NCI-H345 treated with DMSO at 0.1 percent for 48 hours (cell line): ENCODE results near the gene HINT1.
"Not testable (repeated sequence)": the region's sequence is repeated elsewhere in the genome, so short reads cannot be mapped to it uniquely, and the experiment has no call there.

ENCODE experiments used
- DNase-seq: peaks from one replicate; lab custom pipeline; 2025; ENCODE audit not compliant: unreplicated experiment; lab: John Stamatoyannopoulos, UW

The HINT1 gene

DNA sequence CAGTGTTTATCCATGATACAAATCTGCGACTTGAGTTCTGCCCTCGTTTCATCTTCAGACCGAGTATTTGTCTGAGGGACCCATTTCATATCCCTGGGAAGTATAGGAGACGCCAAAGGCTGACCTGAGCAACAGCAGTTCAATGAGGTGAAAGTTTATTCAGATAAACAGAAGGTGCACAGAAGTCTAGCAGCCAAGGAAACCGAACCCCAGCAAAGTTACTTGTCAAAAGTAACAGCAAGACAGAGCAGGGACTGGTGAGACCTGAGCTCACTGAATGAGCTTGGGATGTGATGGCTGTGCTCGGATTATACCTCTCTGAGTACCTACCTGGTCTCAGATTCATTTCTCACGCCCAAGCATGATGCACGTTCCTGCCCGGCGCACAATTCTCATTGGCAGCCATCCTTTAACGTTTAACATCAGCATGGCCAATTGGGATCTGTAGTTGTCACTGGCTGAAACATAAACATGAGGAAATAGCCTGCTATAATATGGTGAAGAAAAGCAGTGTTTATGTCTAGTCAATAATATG, 6.3 kb upstream of the HINT1 start:
- DNase-seq: no peak

DNA sequence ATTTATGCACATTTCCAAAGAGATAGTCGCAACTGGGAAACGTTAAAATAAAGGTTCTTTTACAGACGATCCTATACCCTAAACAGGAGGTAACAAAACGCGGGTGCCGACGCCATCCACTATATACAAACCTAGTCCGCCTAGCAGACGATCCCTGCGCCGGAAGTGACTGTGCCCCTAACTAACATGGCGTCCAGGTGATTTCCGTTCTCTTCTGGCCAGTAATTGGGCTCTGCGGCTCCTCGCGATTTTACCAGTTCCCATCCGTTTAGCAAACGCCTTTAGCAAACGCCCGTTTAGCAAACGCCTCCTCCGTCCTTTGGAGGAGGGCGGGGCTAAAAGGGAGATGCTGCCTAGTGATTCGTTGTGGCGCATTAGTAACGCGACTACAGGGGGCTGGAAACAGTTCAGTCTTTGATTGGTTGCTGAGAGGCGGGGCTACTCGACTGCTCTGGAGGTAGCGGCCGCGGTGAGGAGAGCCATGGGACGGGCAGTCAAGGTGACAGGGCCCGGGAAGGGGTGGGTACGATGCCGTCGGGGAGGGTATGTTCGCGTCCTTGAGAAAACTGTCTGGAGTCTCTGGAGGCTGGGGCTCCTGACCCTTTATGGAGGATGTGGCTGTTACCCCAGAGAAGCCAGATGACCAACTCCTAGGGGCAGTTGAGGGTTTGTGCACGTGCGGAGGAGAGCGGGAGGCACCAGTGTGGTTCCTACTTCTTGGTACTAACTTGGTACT, 5.7 kb upstream of the HINT1 start, which contains the start of gene LYRM7:
Gene LYRM7, plus strand, starts transcription at position 405 of the 736 bp plus-strand sequence. Its CDS starts 77 bp downstream, at position 482.
- DNase-seq: peak; percentile 96

DNA sequence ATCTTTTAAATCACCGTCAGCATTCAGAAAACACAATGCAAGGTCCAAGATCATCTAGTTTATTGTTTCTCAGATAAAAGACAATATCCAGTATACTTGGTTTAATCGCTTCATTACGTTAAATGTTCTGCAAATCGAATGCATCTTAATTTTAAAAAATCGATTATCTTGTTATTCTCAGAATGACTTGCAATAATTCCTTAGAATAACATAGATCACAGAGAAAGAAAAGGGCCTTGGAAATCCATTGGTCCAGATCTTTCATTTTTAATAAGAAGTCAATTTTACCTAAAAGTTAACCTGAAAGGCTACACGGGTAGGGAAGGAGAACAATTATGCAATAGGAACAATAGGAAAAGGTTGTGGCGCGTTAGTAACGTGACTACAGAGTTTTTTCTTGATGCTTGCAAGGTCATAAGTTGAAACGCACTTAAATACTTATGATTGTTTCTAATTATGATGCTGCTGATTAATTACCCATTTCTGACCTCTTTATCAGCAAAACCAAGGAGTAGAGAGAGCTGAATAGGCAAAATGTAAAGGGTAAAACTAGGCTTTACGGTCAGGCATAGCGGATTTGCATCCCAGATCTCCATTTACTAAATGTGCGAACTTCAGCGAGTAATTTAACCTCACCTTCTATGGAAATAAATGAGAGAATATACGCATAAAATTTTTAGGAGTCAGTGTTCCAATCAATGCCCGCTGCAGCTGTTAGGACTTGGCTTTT, 4.9 kb upstream of the HINT1 start:
- no peak for DNase-seq

DNA sequence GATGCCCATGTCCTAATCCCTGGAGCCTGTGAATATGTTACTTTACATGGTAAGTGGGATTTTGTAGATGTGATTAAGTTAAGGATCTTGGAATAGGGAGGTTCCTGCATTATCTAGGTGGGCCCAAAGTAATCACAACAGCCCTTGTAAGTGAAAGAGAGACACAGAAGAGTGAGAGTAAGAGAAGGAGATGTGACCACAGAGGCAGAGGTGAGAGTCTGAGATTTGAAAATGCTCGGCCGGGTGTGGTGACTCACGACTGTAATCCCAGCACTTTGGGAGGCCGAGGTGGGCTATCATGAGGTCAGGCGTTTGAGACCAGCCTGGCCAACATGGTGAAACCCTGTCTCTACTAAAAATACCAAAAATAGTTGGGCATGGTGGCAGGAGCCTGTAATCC, 2.6 kb upstream of the HINT1 start:
- DNase-seq: no peak

GRCh38 chr5:131164191-131165118, 601 bp downstream of the HINT1 start:
- no peak for DNase-seq

DNA sequence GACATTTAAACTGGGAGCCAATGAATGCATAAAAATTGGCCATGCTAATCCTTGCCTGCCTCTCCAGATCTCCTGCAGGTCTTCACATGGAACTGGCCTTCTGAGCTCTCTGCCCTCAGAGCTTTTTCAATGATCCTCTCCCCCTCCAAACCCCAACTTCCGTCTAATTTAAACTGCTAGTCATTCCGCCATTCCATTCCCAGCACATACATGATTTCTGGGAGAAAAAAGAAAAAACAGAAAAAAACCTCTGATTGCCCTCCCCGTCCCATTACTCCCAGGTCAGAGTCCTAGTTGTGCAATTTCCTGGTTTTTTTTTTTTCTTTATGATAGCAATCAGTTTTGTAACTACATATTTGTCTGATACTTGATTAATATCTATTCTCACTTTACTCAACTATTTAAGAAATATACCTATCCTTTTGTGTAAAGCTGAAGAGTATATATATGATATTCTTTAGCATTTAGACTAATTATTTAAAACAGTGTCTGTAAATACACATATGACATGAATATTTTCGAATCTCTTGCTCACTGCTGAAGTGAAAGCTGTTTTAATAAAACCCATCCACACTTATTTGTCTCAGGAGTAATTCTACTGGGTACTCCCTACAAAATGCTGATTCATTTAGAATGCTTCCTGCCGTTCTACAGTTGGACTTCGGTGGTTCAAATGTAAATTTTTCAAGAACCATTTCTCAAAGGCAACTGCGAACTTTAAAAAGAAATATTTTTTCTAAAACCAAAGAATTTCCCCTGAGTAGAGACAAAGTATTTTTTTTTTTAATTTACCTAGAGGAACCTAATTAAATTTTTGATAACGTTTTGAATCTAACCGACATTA, 1.6 kb downstream of the HINT1 start:
- DNase-seq: no peak

- no peak for DNase-seq
Observed at GRCh38 chr5:131160134-131160533, 4.9 kb downstream of the HINT1 start.

- no peak for DNase-seq
Observed at GRCh38 chr5:131156957-131157356, 8.1 kb downstream of the HINT1 start.

DNA sequence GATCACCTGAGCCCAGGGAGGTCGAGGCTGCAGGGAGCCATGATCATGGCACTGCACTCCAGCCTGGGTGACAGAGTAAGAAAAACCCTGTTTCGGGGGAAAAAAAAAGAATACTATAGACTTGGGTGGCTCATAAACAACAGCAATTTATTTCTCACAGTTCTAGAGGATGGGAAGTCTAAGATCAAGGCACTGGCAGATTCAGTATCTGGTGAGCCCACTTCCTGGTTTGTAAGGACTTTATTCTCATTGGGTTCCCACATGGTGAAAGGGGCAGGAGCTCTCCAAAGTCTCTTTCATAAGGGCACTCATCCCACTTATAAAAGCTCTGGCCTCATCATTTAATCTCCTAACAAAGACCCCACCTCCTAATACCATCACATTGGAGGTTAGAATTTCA, 8.7 kb downstream of the HINT1 start:
- DNase-seq: no peak

DNA sequence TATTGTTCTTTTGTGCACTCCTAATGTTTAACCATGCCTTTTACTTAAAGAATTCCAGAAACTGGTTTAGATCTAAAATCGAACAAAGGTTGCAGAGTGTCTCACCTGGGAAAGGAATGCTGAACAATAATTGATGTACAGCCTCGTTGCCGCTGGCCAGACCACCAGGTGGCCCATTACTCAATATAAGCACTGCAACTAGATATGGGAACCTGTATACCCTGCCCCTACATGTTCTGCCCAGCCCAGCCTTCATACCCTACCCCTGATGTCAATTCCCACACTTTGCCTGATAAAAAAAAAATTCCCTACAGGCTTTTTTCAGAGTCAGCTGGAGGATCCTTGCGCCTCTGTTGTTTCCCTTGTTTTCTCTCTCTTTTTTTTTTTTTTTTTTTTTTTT, 13.8 kb downstream of the HINT1 start:
- no peak for DNase-seq

- no peak for DNase-seq
Observed at GRCh38 chr5:131150408-131150807, 14.6 kb downstream of the HINT1 start.

- DNase-seq: no peak
Observed at GRCh38 chr5:131148835-131149234, 16.2 kb downstream of the HINT1 start.

DNA sequence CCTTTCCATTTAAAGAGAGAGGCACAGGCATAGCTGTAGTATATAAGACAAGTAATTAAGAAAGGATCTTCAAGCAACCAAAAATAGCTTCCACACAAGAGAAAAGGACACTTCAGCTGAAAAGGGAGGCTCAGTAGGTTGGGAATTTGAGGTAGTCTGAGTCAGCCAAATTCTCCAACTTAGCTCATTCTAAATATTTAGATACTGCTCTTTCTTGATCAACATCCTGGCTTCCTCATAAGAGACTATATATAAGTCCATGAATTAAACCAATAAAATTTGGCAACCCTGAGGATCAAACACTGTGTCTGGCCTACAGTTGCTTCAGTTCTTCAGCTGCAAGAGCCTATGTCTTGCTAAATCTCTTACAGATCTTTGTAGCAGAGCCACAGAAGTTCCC, 17.8 kb downstream of the HINT1 start:
- DNase-seq: no peak

- DNase-seq: no peak
Observed at GRCh38 chr5:131142970-131143617, 22.0 kb downstream of the HINT1 start.

- DNase-seq: no peak
Observed at GRCh38 chr5:131139321-131139720, 25.7 kb downstream of the HINT1 start.

- DNase-seq: not testable (repeated sequence)
Observed at GRCh38 chr5:131138406-131138805, 26.6 kb downstream of the HINT1 start.

- DNase-seq: not testable (repeated sequence)
Observed at GRCh38 chr5:131133091-131133490, 32.0 kb downstream of the HINT1 start.

DNA sequence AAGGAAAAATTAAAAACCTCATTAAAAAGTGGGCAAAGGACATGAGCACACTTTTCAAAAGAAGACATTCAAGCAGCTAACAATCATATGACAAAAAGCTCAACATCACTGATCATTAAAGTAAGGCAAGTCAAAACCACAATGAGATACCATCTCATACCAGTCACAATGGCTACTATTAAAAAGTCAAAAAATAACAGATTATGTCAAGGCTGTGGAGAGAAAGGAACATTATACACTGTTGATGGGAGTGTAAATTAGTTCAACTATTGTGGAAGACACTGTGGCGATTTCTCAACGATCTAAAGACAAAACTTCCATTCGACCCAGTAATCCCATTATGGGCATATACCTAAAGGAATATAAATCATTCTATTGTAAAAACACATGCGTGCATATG, 35.8 kb downstream of the HINT1 start:
- no peak for DNase-seq

DNA sequence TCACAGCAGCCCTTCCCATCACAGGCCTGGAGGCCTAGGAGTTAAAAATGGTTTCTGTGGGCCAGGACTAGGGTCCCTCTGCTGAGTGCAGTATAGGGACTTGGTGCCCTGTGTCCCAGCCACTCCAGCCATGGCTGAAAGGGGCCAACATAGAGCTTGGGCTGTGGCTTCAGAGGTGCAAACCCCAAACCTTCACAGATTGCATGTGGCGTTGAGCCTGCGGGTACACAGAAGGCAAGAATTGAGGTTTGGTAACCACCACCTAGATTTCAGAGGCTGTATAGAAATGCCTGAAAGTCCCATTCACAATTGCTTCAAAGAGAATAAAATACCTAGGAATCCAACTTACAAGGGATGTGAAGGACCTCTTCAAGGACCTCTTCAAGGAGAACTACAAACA, 37.8 kb downstream of the HINT1 start:
- not testable (repeated sequence) for DNase-seq

- no peak for DNase-seq
Observed at GRCh38 chr5:131114754-131115153, 50.3 kb downstream of the HINT1 start.
